Keratinocyte (primary cell): ENCODE results near the gene EGFR. TPM values are rescaled to one million over a fixed set of nuclear protein-coding genes. Genes with fewer than 3 reads are reported as not detected.

Experiments
- DNase-seq: peaks from one replicate; pipeline ENCODE4 v3.0.0-alpha.2; 2011; ENCODE audit warnings: low read depth, missing footprints, low spot score
- FAIRE-seq: peaks from 2 replicates; lab custom pipeline; 2011; peaks lifted over from hg19 to GRCh38; lab: Jason Lieb, UNC
- H2AFZ ChIP-seq: 2 replicates; pipeline ENCODE4 v1.6.0; 2012; ENCODE audit warnings: low read length, control low read depth, inconsistent platforms; ENCODE audit not compliant: control insufficient read depth
- H3K27ac ChIP-seq: 2 replicates; pipeline ENCODE4 v1.5.1; 2011; ENCODE audit warnings: low read length; ENCODE audit not compliant: control insufficient read depth, insufficient read depth
- H3K27me3 ChIP-seq: 3 replicates; pipeline ENCODE4 v1.6.0; 2011; ENCODE audit warnings: low read length; ENCODE audit not compliant: control insufficient read depth, insufficient read depth; ENCODE audit errors: extremely low read depth
- H3K36me3 ChIP-seq, 2 experiments: 2 replicates in 1 of 2; 3 replicates in 1 of 2; pipeline ENCODE4 v1.5.1; 2011; ENCODE audit warnings: low read length in 2 of 2, mild to moderate bottlenecking in 1 of 2; ENCODE audit not compliant: control insufficient read depth in 2 of 2, insufficient read depth in 2 of 2; ENCODE audit errors: extremely low read depth in 1 of 2
- H3K4me1 ChIP-seq: 3 replicates; pipeline ENCODE4 v1.5.1; 2011; ENCODE audit warnings: low read length; ENCODE audit not compliant: control insufficient read depth, insufficient read depth; ENCODE audit errors: extremely low read depth
- H3K4me2 ChIP-seq: 3 replicates; pipeline ENCODE4 v1.6.0; 2011; ENCODE audit warnings: low read depth, low read length; ENCODE audit not compliant: control insufficient read depth, insufficient read depth; ENCODE audit errors: extremely low read depth
- H3K4me3 ChIP-seq, 3 experiments: fragments of 200-600 bp in 1 of 3; sonication (generic) in 1 of 3; 2 replicates in 2 of 3; 3 replicates in 1 of 3; pipeline ENCODE4 v1.5.1; 2011 to 2016; ENCODE audit warnings: low read length in 3 of 3, mild to moderate bottlenecking in 3 of 3, control low read depth in 2 of 3, inconsistent platforms in 1 of 3, low read depth in 1 of 3, mixed read lengths in 1 of 3, mixed run types in 1 of 3, moderate library complexity in 1 of 3; ENCODE audit not compliant: control insufficient read depth in 2 of 3, insufficient read depth in 2 of 3; ENCODE audit errors: extremely low read depth in 1 of 3
- H3K79me2 ChIP-seq: 2 replicates; pipeline ENCODE4 v1.6.0; 2012; ENCODE audit warnings: low read length; ENCODE audit not compliant: control insufficient read depth, insufficient read depth
- H3K9ac ChIP-seq: 3 replicates; pipeline ENCODE4 v1.6.0; 2011; ENCODE audit warnings: low read length; ENCODE audit not compliant: control insufficient read depth, insufficient read depth; ENCODE audit errors: extremely low read depth
- H3K9me1 ChIP-seq: 3 replicates; pipeline ENCODE4 v1.6.0; 2011; ENCODE audit warnings: low read length; ENCODE audit not compliant: control insufficient read depth, insufficient read depth; ENCODE audit errors: extremely low read depth
- H3K9me3 ChIP-seq: 2 replicates; pipeline ENCODE4 v1.5.1; 2012; ENCODE audit warnings: low read depth, low read length; ENCODE audit not compliant: control insufficient read depth
- H4K20me1 ChIP-seq: 3 replicates; pipeline ENCODE4 v1.6.0; 2011; ENCODE audit warnings: low read length; ENCODE audit not compliant: control insufficient read depth, insufficient read depth; ENCODE audit errors: extremely low read depth
- EZH2 ChIP-seq: IDR thresholded peaks from one replicate; pipeline ENCODE4 v1.6.1; 2012; ENCODE audit warnings: inconsistent platforms, mild to moderate bottlenecking, low read length, moderate library complexity
- dilution Hi-C: fragments of 300-500 bp; cut with MboI; formaldehyde crosslinking; loops from one replicate; pipeline ENCODE4 v1.7.0; 2020; ENCODE audit warnings: low sequenced_read_pairs; ENCODE audit not compliant: extremely low pct_ligation_motif_present
- polyA plus RNA-seq, 5 experiments: library from polyadenylated mRNA; depleted of rRNA in 3 of 5; stranded (reverse) in 3 of 5; stranded (forward) in 1 of 5; unstranded in 1 of 5; fragments of >200 nt; gene quantifications; 1 replicate in 1 of 5; 2 replicates in 3 of 5; 3 replicates in 1 of 5; pipeline versions ENCODE4 v1.2.1 to v1.2.3, GENCODE V29; 2011 to 2012; ENCODE audit warnings: missing spikeins in 2 of 5, low read depth in 1 of 5, low replicate concordance in 1 of 5
- TF ChIP-seq, protein P1 (sequence below), 3 experiments: IDR thresholded peaks in 1 of 3; conservative IDR thresholded peaks in 1 of 3; optimal IDR thresholded peaks in 1 of 3; 2 replicates in 2 of 3; 3 replicates in 1 of 3; pipeline versions ENCODE3 to v1.5.1; 2011; ENCODE audit warnings: low read length in 3 of 3, mild to moderate bottlenecking in 3 of 3, moderate library complexity in 2 of 3, control low read depth in 1 of 3, inconsistent platforms in 1 of 3; ENCODE audit not compliant: insufficient read depth in 2 of 3; ENCODE audit errors: extremely low read depth in 1 of 3

EGFR gene
- polyA plus RNA-seq, 1 donor (not counting 4 experiments of a cell fraction or from before 2014, with no cell fraction given) = 120 TPM

GRCh38 chr7:55212838-55213237 lies 194.0 kb downstream of the EGFR start:
- Histone ChIP-seq H3K27me3 (no peaks in the 10 kb centered on the region), H3K9me1 (no peaks in the 10 kb centered on the region), H3K79me2 (no peaks in the 10 kb centered on the region), H4K20me1 (peaks cover 8% of the 10 kb centered on the region), H3K9me3 (no peaks in the 10 kb centered on the region), H3K4me1 (peaks cover 16% of the 10 kb centered on the region), H3K4me3 (no peak overlapping the region), H3K36me3 (peaks cover 12 to 17% of the 10 kb centered on the region in 2 experiments), H3K4me2 (peak overlapping the region; percentile 19), H2AFZ (no peak overlapping the region), H3K9ac (no peak overlapping the region), H3K27ac (no peak overlapping the region)
- peak; percentile 90 for FAIRE-seq
- TF ChIP-seq EZH2 = no peak
- TF ChIP-seq, protein P1, sequence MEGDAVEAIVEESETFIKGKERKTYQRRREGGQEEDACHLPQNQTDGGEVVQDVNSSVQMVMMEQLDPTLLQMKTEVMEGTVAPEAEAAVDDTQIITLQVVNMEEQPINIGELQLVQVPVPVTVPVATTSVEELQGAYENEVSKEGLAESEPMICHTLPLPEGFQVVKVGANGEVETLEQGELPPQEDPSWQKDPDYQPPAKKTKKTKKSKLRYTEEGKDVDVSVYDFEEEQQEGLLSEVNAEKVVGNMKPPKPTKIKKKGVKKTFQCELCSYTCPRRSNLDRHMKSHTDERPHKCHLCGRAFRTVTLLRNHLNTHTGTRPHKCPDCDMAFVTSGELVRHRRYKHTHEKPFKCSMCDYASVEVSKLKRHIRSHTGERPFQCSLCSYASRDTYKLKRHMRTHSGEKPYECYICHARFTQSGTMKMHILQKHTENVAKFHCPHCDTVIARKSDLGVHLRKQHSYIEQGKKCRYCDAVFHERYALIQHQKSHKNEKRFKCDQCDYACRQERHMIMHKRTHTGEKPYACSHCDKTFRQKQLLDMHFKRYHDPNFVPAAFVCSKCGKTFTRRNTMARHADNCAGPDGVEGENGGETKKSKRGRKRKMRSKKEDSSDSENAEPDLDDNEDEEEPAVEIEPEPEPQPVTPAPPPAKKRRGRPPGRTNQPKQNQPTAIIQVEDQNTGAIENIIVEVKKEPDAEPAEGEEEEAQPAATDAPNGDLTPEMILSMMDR (optimal IDR thresholded peaks at IDR 0.05 in 1 of 3, IDR thresholded peaks at IDR 0.05 in 1 of 3, conservative IDR thresholded peaks at IDR 0.05 in 1 of 3; ENCODE audit: extremely low read depth in 1 of 3, insufficient read depth in 2 of 3, low read length in 3 of 3) = peak in 1 of 3 experiments; percentile 3
- DNase-seq = no peak
- dilution Hi-C loops = no loop called here

- peak; percentile 58 for FAIRE-seq
Measured at GRCh38 chr7:55214707-55215106, 195.9 kb downstream of the EGFR start.

More at GRCh38 chr7:55214707-55215106, 195.9 kb downstream of the EGFR start:
- Histone ChIP-seq H4K20me1 (no peaks in the 10 kb centered on the region), H3K4me3 (no peak overlapping the region), H3K79me2 (no peaks in the 10 kb centered on the region), H3K4me1 (peaks cover 16% of the 10 kb centered on the region), H3K4me2 (no peak overlapping the region), H2AFZ (no peak overlapping the region), H3K27me3 (no peaks in the 10 kb centered on the region), H3K27ac (no peak overlapping the region), H3K9me3 (no peaks in the 10 kb centered on the region), H3K9me1 (no peaks in the 10 kb centered on the region), H3K36me3 (peaks cover 0 to 5% of the 10 kb centered on the region in 2 experiments), H3K9ac (no peak overlapping the region)
- TF ChIP-seq EZH2 = no peak
- TF ChIP-seq, protein P1 (optimal IDR thresholded peaks at IDR 0.05 in 1 of 3, IDR thresholded peaks at IDR 0.05 in 1 of 3, conservative IDR thresholded peaks at IDR 0.05 in 1 of 3; ENCODE audit: extremely low read depth in 1 of 3, insufficient read depth in 2 of 3, low read length in 3 of 3) = no peak
- no peak for DNase-seq
- dilution Hi-C loops = no loop called here
